Measurements from ENCODE around the gene WFS1.

DNA sequence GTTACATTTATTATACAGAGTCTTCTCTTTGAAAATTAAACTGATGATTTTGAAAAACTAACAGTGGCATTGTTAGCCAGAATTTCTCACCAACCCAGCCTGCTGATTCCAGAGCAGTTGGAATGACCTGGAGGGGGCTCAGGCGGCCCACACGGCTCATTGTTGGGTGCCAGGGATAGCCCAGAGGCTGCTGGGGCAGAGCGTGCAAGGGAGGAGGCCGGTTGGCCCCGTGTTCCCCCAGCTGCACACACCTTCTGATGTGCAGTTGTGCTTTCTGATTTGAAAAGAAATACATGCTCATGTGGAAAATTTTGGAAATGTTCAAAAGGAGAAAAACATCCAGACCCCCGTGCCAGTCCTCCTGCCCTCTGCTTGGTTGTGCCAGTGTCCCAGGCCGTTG is 20.6 kb downstream of the WFS1 start:
- no peak for TF ChIP-seq RNF2 (IDR thresholded peaks at IDR 0.05; ENCODE audit: borderline replicate concordance, low read depth, low read length, missing control alignments, poor library complexity, severe bottlenecking)
- no peak for TF ChIP-seq EZH2 (IDR thresholded peaks at IDR 0.05; ENCODE audit: low read depth, low read length, severe bottlenecking)
- no peak for TF ChIP-seq CREB1 (IDR thresholded peaks at IDR 0.05)
- no peak for TF ChIP-seq JUND (IDR thresholded peaks at IDR 0.05; ENCODE audit: low read length)
- TF ChIP-seq, protein P1, sequence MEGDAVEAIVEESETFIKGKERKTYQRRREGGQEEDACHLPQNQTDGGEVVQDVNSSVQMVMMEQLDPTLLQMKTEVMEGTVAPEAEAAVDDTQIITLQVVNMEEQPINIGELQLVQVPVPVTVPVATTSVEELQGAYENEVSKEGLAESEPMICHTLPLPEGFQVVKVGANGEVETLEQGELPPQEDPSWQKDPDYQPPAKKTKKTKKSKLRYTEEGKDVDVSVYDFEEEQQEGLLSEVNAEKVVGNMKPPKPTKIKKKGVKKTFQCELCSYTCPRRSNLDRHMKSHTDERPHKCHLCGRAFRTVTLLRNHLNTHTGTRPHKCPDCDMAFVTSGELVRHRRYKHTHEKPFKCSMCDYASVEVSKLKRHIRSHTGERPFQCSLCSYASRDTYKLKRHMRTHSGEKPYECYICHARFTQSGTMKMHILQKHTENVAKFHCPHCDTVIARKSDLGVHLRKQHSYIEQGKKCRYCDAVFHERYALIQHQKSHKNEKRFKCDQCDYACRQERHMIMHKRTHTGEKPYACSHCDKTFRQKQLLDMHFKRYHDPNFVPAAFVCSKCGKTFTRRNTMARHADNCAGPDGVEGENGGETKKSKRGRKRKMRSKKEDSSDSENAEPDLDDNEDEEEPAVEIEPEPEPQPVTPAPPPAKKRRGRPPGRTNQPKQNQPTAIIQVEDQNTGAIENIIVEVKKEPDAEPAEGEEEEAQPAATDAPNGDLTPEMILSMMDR (IDR thresholded peaks at IDR 0.05; ENCODE audit: control extremely low read depth in 1 of 3, insufficient read depth in 1 of 3, low read depth in 1 of 3, low read length in 3 of 3) = no peak
- TF ChIP-seq SIN3A (conservative IDR thresholded peaks at IDR 0.05 in 1 of 2, IDR thresholded peaks at IDR 0.05 in 1 of 2; ENCODE audit: low read depth in 1 of 2, low read length in 2 of 2) = no peak
- TF ChIP-seq, protein P2, sequence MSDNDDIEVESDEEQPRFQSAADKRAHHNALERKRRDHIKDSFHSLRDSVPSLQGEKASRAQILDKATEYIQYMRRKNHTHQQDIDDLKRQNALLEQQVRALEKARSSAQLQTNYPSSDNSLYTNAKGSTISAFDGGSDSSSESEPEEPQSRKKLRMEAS (IDR thresholded peaks at IDR 0.05) = no peak
- TF ChIP-seq POLR2A (IDR thresholded peaks at IDR 0.05; ENCODE audit: control extremely low read depth in 1 of 2, low read depth in 2 of 2, low read length in 2 of 2) = no peak
- no peak for TF ChIP-seq SRF (IDR thresholded peaks at IDR 0.05; ENCODE audit: low read depth, low read length)
- no peak for TF ChIP-seq RFX5 (IDR thresholded peaks at IDR 0.05; ENCODE audit: borderline replicate concordance, low read depth, low read length)
- no peak for TF ChIP-seq POLR2AphosphoS5 (IDR thresholded peaks at IDR 0.05; ENCODE audit: low read depth, low read length)
- no peak for TF ChIP-seq EP300 (IDR thresholded peaks at IDR 0.05; ENCODE audit: borderline replicate concordance in 1 of 2, low read depth in 2 of 2, low read length in 2 of 2)
